ENCODE results near the gene ITCH. TPM values are rescaled to one million over a fixed set of nuclear protein-coding genes. Genes with fewer than 3 reads are reported as not detected.
"Not testable (repeated sequence)": the region's sequence is repeated elsewhere in the genome, so short reads cannot be mapped to it uniquely, and the experiment has no call there.

ITCH gene
- total RNA-seq, 1 experiment from 2014 or later, result 78.8 TPM

GRCh38 chr20:34324541-34324940, 38.5 kb upstream of the ITCH start (continued):
- TF ChIP-seq EGR1 (IDR thresholded peaks at IDR 0.05; ENCODE audit: low read depth) (no peak), SIN3A (IDR thresholded peaks at IDR 0.05; ENCODE audit: low read depth) (no peak), SP1 (IDR thresholded peaks at IDR 0.05; ENCODE audit: low read depth) (no peak)

- DNase-seq (ENCODE audit: low read depth, low spot score); intact Hi-C loops (cut with micrococcal nuclease); H2AFZ ChIP-seq (ENCODE audit: low read depth, low read length, poor library complexity, severe bottlenecking); H3K4me2 ChIP-seq (ENCODE audit: low read length); H3K4me1 ChIP-seq (ENCODE audit: control insufficient read depth in 1 of 2, insufficient read depth in 2 of 2, low read length in 2 of 2); H4K20me1 ChIP-seq (ENCODE audit: insufficient read depth); H3K27me3 ChIP-seq (ENCODE audit: insufficient read depth, low read length); H3K36me3 ChIP-seq (ENCODE audit: control insufficient read depth in 1 of 2, insufficient read depth in 2 of 2, low read length in 2 of 2); H3K79me2 ChIP-seq (ENCODE audit: insufficient read depth, low read length); CTCF ChIA-PET; H3K4me3 ChIP-seq (replicated peaks in 1 of 2; ENCODE audit: low read depth in 1 of 2, low read length in 2 of 2); H3K27ac ChIP-seq (ENCODE audit: low read depth, low read length); BruUV-seq (replicated peaks); H3K9ac ChIP-seq (ENCODE audit: low read length); H3K9me3 ChIP-seq (ENCODE audit: control insufficient read depth in 1 of 2, insufficient read depth in 1 of 2, low read depth in 1 of 2, low read length in 2 of 2); ATAC-seq; RAD21 ChIA-PET (ENCODE audit: low non-redundant PET in 1 of 2, low total read pairs in 2 of 2, uncharacterized antibody in 2 of 2, unreplicated experiment in 2 of 2); POLR2A ChIA-PET; H3K9me2 ChIP-seq (ENCODE audit: insufficient read depth): not testable (repeated sequence)
These were observed 34.9 kb upstream of the ITCH start for GRCh38 chr20:34328207-34328606.

- H3K79me2 ChIP-seq (ENCODE audit: insufficient read depth, low read length), result no peaks in the 10 kb centered on the region
- H3K9ac ChIP-seq (ENCODE audit: low read length), result no peak overlapping the region
- ChIA-PET RAD21 (ENCODE audit: low non-redundant PET in 1 of 2, low total read pairs in 2 of 2, uncharacterized antibody in 2 of 2, unreplicated experiment in 2 of 2) (no interaction called here), POLR2A (no interaction called here), CTCF (interaction anchor here (1.5 kb wide), 1 partner anchor 15 kb away, joined by 3 read pairs; no protein-coding TSS in a partner anchor)
- no peaks in the 10 kb centered on the region for H3K9me2 ChIP-seq (ENCODE audit: insufficient read depth)
- no peaks in the 10 kb centered on the region for H3K36me3 ChIP-seq (ENCODE audit: control insufficient read depth in 1 of 2, insufficient read depth in 2 of 2, low read length in 2 of 2)
- intact Hi-C loops (cut with micrococcal nuclease), result no loop called here
- H3K4me1 ChIP-seq (ENCODE audit: control insufficient read depth in 1 of 2, insufficient read depth in 2 of 2, low read length in 2 of 2), result peaks cover 0 to 11% of the 10 kb centered on the region in 2 experiments; a peak in 1 of 4 replicates
- peak overlapping the region; percentile 51 for H2AFZ ChIP-seq (ENCODE audit: low read depth, low read length, poor library complexity, severe bottlenecking)
- no peak overlapping the region for H3K27ac ChIP-seq (ENCODE audit: low read depth, low read length)
- no peaks in the 10 kb centered on the region for H3K27me3 ChIP-seq (ENCODE audit: insufficient read depth, low read length)
- ATAC-seq, result no peak
- H3K4me3 ChIP-seq (replicated peaks in 1 of 2; ENCODE audit: low read depth in 1 of 2, low read length in 2 of 2), result no peak overlapping the region
- no TSS peak for BruUV-seq (replicated peaks)
- H4K20me1 ChIP-seq (ENCODE audit: insufficient read depth), result no peaks in the 10 kb centered on the region
- DNase-seq (ENCODE audit: low read depth, low spot score), result no peak
- H3K4me2 ChIP-seq (ENCODE audit: low read length), result no peak overlapping the region
- no peaks in the 10 kb centered on the region for H3K9me3 ChIP-seq (ENCODE audit: control insufficient read depth in 1 of 2, insufficient read depth in 1 of 2, low read depth in 1 of 2, low read length in 2 of 2)
- no peak for TF ChIP-seq MAX (IDR thresholded peaks at IDR 0.05)
- TF ChIP-seq POLR2A (IDR thresholded peaks at IDR 0.05; ENCODE audit: borderline replicate concordance, extremely low read depth, insufficient read depth, insufficient read length), result no peak
- TF ChIP-seq SRF (IDR thresholded peaks at IDR 0.05; ENCODE audit: low read depth), result no peak
- no peak for TF ChIP-seq YY1 (IDR thresholded peaks at IDR 0.05; ENCODE audit: extremely low read depth, insufficient replicate concordance, low read depth, low read length)
- no peak for TF ChIP-seq ZNF274 (IDR thresholded peaks at IDR 0.05; ENCODE audit: low read depth, low read length)
- no peak for TF ChIP-seq ATF3 (IDR thresholded peaks at IDR 0.05)
- no peak for TF ChIP-seq CTCF (IDR thresholded peaks at IDR 0.05 in 2 of 3, conservative IDR thresholded peaks at IDR 0.05 in 1 of 3; ENCODE audit: borderline replicate concordance in 1 of 3, insufficient read depth in 1 of 3, low read depth in 2 of 3, low read length in 2 of 3)
- TF ChIP-seq EZH2phosphoT487 (IDR thresholded peaks at IDR 0.05; ENCODE audit: borderline replicate concordance), result no peak
- TF ChIP-seq REST (IDR thresholded peaks at IDR 0.05; ENCODE audit: low read depth), result no peak
- no peak for TF ChIP-seq JUND (IDR thresholded peaks at IDR 0.05)
These were observed 34.0 kb upstream of the ITCH start for GRCh38 chr20:34328928-34329677.
